ENCODE measurements around the gene ANTXRL.

DNA sequence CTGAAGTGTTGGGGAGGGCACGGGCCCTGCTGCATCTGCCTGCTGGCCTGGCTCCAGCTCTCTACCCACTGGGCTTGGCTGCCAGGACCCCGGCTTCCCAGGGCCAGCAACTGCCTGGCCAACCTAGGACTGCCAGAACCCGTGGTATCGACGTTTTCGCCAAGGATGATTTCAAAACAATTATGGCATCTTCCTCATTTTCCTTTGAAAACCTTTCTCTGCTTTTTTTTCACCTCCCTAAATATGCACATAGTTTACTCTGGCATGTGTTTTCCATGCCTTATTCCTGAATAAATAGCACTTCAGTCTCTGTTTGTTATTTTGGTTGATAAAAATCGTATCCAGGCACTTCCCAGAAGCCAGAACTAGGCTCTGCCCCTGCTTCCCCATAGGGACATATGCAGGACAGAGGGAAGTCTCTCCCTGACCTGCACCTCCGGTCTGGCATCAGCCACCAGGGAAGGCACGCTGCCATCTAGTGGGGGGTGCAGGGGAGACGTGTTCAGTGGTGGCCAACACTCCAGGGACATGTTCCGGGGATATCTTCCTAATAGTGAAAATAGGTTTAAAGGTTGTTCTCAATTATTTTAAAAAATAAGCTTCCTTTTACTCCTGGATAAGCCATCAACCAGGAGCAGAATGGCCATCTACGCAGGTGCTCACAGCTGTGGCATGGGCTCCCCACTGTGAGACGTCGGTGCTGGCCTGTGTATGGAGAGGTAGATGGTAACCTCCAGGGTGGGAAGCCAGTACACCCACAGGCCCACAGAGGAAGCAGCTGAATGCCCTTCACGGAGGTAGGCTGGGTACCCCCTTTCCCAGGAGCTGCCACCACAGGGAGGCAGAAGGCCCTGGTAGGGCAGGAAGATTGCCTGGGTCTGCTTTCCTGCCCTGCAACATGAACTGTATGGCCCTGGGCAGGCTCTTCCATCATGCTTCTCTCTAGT is 30.7 kb upstream of the ANTXRL start:
- TF ChIP-seq, protein P1, sequence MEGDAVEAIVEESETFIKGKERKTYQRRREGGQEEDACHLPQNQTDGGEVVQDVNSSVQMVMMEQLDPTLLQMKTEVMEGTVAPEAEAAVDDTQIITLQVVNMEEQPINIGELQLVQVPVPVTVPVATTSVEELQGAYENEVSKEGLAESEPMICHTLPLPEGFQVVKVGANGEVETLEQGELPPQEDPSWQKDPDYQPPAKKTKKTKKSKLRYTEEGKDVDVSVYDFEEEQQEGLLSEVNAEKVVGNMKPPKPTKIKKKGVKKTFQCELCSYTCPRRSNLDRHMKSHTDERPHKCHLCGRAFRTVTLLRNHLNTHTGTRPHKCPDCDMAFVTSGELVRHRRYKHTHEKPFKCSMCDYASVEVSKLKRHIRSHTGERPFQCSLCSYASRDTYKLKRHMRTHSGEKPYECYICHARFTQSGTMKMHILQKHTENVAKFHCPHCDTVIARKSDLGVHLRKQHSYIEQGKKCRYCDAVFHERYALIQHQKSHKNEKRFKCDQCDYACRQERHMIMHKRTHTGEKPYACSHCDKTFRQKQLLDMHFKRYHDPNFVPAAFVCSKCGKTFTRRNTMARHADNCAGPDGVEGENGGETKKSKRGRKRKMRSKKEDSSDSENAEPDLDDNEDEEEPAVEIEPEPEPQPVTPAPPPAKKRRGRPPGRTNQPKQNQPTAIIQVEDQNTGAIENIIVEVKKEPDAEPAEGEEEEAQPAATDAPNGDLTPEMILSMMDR (IDR thresholded peaks at IDR 0.05; ENCODE audit: low read depth, low read length) = peak; percentile 47
- no peak for TF ChIP-seq EZH2phosphoT487 (IDR thresholded peaks at IDR 0.05; ENCODE audit: low read depth)
